Stomach (tissue), 4 donors: ENCODE data around the gene GAS6.

Experiments used
- CTCF ChIP-seq, 7 experiments: fragments of 450-650 bp in 4 of 7; fragments of 200-600 bp in 3 of 7; sonication (generic) in 3 of 7; IDR thresholded peaks; one replicate each; pipeline ENCODE4 v1.5.1; 2016 to 2019; ENCODE audit warnings: antibody characterized with exemption in 7 of 7, control low read depth in 2 of 7, mild to moderate bottlenecking in 1 of 7
- POLR2A ChIP-seq, 4 donors: fragments of 450-650 bp; IDR thresholded peaks; one replicate each; pipeline ENCODE4 v1.6.1; 2016; ENCODE audit warnings: antibody characterized with exemption in 4 of 4, control low read depth in 2 of 4, mild to moderate bottlenecking in 1 of 4, moderate library complexity in 1 of 4

GRCh38 chr13:113905018-113905417, 41.1 kb upstream of the GAS6 start:
- TF ChIP-seq CTCF (IDR thresholded peaks at IDR 0.05) (no peak), POLR2A (IDR thresholded peaks at IDR 0.05) (no peak)
